ENCODE measurements around the gene AGTR1.

The AGTR1 gene

DNA sequence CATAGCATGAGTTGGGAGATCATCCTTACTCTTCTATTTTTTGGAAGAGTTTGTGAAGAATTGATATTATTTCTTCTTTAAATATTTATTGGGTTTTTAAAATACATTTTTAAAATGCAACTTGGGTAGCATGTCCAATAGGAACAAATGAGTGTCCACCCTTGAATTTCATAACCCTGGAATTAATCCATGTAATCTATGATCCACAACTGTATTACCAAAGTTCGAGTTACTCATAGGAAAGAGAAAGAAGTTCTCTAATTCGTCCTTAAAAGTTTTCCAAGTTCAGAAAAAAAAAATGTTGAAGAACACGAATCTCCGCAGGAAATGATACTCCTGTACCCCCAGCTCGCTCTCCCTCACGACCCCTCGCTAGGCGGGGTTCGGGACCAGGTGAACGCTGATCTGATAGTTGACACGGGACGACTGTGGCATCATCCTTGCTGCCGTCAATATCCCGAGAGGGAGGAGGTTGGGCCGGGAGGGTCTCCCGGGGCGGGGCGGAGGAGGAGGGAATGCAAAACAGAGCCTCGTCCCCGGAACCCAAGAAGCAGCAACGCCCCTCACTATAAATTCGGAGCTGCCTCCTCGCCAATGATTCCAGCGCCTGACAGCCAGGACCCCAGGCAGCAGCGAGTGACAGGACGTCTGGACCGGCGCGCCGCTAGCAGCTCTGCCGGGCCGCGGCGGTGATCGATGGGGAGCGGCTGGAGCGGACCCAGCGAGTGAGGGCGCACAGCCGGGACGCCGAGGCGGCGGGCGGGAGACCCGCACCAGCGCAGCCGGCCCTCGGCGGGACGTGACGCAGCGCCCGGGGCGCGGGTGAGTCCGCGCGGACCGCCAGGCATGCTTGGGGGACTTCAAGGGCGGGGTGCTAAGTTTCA is at the start of gene AGTR1:
Gene AGTR1, plus strand, starts transcription at position 598 of the 884 bp plus-strand sequence. CDS start 43,133 bp downstream, outside the sequence.
- DNase-seq, result no peak

DNA sequence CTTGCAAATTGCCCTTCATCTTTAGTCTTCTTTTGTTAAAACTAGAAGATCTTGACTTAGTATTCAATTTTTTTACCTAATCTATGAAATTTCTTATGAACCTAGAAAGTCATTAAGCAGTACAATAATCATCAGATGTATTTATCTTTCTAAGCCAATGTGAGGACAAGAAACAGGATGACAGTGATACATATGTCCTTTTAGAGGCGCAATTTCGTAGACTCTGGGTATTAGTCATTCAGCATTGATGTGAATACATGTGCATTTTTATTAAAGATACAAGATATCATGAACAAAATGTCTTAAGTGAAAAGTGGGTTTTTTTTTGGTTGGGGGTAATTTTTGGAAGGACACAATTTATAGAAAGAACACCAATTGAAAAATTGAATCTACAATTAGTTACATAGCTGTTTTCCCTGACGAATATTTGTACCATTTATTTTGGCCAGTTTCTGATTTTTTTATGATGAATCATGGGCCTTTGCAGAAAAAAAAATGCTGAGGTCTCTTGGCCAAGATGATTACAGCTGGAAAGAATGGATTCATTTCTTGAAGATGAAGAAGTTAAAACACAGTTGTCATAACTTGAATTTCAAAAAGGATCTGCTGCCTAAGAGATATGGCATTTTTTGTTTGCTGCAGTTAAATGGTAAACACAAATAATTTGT is 48.9 kb upstream of the AGTR1 start:
- no peak for DNase-seq

DNA sequence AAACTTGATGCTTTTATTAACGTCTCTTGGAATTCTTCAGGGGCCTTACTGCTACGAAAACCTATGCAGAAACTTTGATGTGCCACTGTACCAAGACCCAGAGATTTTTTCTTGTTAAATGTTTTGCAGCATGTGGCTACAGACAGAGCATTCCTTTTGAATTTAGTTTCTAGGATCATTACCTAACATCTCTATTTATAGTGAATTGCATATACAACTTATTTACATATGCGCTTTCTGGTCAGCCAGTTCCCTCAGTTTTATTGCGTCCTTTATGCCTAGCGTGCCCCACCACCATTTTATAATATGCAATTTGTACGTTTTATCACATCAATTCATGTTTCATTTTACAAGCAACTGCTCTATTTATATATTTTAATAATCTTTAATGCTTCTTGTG is 46.2 kb upstream of the AGTR1 start:
- DNase-seq, result no peak

DNA sequence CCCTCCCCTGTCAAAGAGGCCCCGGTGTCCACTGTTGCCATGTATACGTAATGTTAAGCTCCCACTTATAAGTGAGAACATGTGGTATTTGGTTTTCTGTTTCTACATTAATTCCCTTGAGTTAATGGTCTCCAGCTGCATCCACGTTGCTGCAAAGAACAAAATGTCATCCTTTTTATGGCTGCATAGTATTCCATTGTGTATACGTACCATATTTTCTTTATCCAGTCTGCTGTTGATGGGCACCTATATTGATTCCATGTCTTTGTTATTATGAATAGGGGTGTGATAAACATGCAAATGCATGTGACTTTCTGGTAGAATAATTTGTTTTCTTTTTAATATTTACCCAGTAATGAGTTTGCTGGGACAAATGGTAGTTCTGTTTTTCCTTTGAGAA is 43.3 kb upstream of the AGTR1 start:
- DNase-seq, result no peak

DNA sequence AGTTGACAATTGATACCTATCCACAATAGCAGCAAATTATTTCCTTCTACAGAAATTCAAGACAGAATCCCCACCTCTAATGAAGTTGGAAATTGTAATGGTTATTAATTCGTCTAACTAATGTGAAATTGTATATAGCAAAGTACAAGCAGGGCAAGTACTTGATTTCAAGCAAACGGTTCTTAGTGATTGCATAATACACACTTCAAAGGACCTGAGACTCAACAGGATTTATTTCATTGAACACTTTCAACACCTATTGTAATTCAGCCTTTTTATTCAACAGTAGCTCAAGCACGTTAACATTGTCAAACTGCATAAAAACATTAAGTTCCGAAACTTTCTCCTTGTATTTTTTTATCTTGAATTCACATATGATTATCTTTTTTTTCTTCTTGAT is 40.2 kb upstream of the AGTR1 start:
- no peak for DNase-seq

DNA sequence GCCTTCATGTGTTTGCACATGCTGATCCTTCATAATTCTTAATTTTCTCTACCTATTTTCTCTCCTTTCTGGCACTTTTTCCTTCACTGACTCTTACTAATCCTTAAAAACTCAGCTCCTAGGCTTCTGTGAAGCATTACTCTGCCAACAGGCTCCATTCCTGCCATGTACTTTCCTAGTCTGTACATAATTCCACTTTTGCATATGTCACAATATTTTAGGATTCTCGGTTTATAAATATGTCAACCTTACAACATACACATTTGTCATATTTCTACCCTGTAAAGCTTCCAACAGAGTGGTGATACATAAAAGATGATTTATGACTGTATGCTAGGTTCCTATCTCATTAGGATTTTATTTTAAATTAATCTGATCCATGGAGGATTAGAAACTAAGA is 38.2 kb upstream of the AGTR1 start:
- no peak for DNase-seq

DNA sequence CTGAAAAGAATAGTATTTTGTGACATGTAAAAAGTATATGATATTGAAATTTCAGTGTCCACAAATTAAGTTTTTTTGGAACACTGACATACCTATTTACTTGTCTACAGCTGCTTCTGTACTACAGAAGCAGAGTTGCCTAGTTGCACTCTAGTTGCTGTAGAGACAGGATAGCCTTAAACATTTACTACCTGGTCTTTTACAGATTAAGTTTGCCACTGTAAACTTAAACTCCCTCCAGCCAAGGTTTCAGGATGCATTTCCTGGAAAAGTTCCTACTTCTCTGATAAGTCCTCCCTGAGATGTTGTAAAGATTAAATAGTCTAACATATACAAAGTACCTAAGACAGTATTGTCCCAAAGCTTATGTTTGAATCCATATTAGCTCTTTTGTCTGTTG is 17.4 kb upstream of the AGTR1 start:
- no peak for DNase-seq

DNA sequence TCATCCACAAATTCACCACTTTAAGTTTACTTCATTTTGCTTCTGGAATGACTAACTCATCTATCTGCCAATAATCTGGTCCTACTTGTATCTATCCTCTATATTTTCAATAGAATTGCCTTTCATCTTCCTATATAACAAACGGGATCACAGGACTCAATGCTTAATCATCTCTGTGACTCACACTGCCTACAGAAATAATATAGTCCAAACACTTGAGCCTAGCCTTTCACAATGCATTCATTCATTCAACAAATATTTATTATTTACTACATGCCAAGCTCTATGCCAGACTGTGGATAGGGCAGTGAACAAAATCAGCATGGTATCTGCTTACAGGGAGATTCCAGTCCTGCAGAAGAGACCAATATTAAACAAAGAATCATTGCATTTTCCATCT is 16.6 kb upstream of the AGTR1 start:
- no peak for DNase-seq

DNA sequence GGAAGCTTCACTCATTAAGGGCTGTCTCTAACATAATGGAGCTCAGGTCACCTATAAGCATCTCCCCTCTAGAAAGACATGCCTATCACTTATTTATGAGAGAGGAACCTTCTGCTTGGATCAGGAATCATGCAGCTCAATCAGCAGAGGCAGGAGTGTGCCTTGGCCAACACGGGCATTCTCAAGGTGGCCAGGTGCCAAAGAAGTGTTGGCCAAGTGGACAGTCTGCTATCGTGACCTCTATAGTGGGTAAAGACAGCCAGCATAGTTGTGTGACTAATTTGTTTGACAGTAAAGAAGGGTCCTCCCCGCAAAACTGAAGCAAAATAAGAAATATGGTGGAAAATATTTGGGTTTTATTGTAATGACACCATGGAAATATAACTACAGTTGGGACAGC is 14.7 kb upstream of the AGTR1 start:
- DNase-seq, result no peak

DNA sequence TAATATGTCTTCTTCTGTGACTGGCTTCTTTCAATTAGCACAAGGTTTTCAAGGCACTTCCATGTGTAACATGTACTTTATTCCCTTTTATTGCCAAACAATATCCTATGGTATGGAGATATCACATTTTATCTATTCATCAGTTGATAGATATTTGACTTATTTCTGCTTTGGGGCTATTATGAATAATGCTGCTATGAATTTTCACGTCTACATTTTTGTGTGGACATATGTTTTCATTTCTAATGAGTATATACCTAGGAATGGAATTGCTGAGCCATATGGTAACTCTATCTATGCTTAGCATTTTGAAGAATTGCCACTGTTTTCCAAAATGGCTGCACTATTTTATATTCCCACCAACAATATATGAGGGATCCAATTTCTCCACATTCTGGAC is 3.6 kb upstream of the AGTR1 start:
- no peak for DNase-seq

DNA sequence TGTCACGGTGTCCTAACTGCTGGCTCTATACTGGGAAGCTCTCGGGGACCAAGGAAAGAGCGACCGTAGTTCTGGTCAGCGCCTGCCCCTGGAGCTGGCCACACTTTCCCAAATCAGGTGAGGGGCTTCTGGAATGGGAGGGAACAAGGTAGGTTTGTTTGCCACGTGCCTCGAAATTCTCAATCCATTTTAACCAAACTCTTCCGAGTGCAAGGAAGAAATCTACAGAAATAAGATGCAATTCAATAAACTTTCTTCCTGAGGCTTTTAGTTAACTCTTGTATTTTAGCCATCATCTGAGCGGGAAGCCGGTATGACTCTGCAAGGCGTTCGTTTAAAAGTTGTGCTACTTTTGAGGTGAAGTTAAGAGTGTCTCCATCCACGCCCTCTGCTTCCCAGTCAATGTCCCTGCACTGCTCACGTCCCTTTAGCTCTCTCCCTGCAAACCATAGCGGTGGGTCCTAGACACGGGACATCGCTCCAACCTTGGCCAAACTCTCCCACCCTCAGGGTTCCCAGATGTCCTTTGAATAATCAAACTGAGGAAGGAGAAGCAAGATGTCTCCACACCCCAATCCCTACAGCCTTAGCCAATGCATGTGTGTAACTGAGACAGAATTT is 597 bp downstream of the AGTR1 start:
- no peak for DNase-seq

DNA sequence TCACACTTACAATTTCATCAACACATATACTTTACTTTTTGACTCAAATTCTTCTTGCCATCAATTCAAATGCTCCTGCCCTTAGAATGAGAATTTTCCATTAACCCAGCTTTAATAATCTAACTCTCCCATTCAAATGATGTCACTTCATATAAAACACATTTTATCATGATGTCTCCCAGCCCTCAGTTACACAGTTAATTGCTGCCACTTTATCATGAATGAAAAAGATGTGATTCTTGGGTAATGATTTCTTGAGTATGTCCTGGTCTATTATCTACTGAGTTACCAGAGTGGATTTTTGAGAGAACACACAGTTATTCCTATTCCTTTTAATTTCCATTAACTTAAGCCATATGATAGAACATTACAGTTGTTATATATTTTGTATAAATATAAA is 7.6 kb downstream of the AGTR1 start:
- DNase-seq, result no peak

DNA sequence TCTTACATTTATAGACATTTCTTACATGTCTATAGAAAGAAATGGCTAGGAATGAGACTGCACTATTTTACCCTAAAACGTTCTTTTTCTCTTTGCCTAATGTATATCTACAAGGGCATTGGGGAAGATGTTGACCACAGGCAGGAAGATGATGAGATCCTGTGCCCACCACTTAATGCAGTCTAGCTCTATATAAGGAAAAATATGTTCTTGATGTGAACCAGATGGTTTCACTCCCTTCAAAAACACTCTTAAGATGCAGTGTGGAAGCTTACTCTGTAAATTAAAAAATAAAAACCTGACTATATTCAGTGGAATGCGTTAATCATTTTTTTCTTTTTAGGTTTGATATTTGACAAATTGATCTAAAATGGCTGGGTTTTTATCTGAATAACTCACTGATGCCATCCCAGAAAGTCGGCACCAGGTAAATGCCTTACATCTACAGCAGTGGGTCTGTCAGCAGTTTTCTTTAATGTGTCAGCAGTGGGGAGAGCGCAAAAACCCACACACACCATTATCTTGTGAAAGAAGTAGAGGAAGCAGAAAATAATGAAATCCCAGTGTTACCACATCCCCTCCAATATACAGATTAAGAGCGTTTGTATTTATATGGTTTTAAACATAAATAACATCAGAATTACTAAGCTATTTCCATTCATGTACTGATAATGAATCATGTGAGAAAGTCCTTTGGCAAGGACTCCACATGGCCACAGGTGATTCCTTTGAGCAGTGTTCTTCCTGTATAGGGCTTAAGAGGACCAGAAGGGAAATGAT is 10.1 kb downstream of the AGTR1 start:
- no peak for DNase-seq

DNA sequence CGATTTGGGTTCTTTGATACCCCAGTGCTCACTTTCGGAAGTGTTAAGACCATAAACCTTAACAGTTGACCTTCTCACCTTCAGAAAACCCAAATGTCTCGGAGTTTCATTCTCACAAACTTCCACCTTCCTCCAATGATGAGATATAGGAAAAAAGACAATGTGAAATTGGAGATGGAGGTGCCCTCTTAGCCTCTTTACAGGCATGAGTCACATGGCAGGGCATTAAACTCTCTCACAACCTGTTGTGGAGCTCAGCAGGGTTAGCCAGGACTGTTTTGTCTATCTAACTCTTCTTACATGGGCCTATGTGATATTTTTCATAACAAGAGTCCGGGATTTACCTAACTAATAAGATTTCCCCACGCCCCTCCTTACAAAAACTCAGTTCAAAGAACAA is 10.7 kb downstream of the AGTR1 start:
- DNase-seq, result no peak

DNA sequence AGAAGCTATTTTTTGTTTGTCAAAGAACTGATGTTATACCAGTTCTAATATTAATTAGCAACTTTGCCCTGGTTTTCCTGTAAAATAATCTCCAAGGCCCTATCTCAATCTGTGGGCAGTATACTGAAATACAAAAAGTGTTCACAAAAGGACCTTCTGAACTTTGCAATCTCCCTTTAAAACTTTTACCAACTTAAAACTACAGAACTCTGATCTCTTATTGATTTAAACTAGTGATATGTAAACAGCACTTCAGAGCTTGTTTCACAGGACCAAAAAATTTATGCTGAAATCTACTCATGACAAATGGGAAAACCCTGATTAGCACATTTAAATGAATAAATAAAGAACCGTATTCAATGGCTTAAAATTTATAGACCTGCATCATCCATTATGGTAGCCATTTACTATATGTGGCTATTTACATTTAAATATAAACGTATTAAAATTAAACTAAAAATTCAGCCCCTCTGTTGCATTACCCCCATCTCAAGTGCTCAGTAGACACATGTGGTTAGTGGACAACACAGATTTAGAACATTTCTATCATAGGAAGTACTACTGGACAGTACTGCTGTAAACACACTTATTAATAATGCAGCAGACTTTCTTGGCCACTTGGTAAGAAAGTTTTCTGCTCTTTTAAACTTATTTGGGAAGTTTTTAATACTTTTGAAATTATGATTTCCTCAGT is 12.0 kb downstream of the AGTR1 start:
- no peak for DNase-seq

DNA sequence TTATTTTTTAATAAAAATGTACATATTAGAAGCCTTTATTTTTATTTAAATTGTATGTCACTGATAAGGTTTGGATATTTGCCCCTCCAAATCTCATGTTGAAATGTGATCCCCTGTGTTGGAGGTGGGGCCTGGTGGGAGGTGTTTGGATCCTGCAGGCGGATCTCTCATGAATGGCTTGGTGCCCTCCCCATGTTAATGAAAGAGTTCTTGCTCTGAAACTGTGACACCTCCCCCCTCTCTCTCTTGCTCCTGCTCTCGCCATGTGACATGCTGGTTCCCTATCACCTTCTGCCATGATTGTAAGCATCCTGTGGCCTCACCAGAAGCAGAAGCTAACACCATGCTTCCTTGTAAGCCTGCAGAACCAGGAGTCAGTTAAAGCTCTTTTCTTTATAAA is 13.0 kb downstream of the AGTR1 start:
- DNase-seq, result no peak

DNA sequence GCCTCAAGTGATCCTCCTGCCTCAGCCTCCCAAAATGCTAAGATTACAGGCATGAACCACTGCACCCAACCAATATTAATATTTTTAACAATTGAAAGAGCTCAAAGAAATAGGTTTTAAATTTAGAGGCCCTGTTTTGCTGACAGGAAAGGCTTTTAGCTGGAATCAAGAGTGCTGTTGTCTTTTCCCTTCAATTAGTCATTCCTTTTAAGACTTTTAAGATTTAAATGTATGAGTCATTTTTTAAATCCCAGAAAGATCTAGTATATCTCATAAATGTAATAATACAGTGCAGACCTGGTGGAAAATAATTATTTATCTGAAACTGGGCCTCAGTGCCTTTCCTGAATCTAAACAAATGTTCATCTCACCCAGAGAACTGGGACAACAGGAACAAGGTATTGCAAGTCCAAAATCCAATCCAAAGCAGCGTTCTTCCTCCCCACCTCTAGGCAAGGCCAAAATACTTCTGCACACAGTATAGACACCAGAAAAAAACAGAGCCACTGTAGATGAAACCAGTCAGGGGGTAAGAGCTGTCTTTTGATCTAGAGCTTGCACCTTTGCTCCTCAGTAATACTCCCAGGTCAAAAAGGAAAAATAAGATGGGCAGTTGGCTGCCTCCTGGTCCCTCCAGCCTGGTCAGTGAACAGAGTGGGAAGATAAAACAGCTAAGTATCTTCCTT is 14.4 kb downstream of the AGTR1 start:
- DNase-seq, result no peak

DNA sequence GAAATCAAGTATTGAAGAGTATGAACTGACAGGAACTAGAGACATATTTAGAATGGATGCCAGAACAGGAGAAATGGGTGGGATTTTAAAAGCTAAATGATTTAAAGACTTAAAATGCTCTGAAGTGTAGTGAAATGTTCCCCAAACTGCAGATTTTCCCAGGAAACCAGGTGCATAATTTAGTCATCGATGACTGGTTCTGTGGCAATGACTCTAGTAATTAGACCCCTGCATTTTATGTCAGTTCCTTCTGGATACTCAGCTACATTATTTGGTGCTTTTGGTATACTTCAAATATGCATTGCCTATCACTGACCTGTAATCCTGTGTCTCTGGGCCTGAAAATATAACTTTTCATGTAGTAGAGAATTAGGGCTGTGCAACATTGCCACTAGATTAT is 16.8 kb downstream of the AGTR1 start:
- no peak for DNase-seq

DNA sequence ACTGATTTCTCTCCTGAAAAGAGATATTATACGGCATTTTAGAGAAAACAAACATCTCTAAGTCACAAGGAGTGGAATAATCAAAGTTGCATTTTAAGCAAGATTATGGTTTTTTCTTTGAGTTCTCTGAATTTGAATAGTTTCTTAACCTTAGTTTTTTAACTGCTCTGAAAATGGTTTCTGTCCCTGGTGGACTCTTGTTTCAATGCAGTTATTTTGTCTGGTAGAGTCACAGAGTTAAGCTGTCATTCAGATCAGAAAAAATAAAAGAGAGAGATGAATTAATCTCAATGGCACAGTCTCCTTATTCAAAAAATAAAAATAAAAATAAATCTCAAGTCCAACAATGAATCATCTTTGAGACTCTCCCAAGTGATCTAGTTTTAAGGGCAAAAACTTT is 19.0 kb downstream of the AGTR1 start:
- DNase-seq, result no peak

DNA sequence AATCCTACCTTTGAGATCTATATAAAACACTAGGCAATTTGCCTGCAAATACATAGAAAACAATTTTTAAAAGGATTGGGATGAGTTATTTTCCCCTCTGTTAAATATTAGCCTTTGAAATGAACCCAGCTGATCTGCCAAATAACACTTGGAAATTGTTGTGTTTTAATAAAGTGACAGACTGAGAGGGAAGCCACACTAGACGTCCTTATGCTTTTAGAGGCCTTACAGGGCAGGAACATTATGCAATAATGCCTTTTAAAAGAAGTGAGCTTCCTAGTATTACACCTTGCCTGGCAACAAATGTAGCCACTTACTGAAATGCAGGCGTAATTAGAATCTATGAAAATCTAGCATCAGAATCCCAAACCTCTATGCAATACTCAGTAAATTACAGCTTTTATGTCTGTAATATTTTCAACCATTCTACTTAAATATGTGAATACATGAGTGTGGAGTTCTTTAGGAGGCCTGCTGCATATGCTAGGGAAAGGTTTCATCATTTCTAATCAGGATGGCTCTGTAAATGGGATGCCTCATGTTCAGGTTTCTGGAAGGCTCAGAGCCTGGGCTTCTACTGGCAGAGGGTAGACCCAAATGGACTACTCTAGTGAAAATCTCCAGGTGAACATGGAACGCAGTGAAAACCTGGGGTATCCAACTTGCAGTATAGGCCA is 20.3 kb downstream of the AGTR1 start:
- DNase-seq, result no peak
